Measurements from ENCODE around the gene P2RY2.
A peak's percentile ranks its signal among the peaks of the same experiment; 100 is the strongest.

Gene P2RY2

DNA sequence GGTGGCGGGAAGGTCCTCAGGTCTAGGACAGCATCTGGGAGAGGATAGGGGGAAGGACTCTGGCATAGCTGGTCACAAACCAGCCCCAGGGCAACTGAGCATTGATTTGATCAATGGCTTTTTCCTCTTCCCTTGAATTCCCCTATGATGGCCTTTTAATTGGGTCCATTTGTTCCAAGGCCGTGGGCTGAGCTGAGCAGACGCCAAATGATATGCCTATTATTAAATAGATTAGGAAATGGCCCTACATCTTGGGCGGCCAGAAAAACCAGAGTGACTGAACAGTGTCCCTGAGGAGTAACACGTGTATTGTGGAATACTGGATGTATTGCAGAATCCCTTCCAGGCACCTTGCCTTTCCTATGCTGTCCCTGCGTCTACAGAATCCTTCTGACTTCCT is 27.4 kb downstream of the P2RY2 start:
- Histone ChIP-seq H3K4me3 (ENCODE audit: extremely low read depth, insufficient read depth, low read length, poor library complexity, severe bottlenecking) (no peak overlapping the region), H3K36me3 (ENCODE audit: control insufficient read depth, insufficient read depth, low read length) (no peaks in the 10 kb centered on the region), H3K9me3 (ENCODE audit: control insufficient read depth, low read length) (no peaks in the 10 kb centered on the region), H3K27ac (ENCODE audit: low read depth, low read length, severe bottlenecking) (no peak overlapping the region), H3K4me1 (ENCODE audit: control insufficient read depth, insufficient read depth, low read length, poor library complexity, severe bottlenecking) (peaks cover 5% of the 10 kb centered on the region)
- 89 to 94% methylated on average over 3 to 5 of the region's 6 CpGs for WGBS, 2 experiments (ENCODE audit: insufficient coverage in 2 of 2)

DNA sequence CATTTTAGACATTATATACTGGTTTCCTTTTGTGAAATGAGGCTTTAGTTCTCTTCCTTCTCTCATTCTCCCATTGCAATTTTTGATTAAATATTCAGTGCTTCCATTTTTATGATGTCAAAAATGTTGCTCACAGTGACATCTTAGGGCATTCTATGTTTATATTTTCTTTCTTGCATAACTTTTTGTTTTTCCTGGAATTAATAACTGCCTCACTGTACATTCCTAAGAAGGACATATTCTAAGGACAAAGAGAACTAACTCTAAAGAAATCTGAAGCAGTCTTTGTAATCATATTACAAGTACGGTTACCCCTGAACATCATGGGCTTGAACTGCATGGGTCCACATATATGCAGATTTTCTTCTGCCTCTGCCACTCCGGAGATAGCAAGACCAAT is 28.2 kb downstream of the P2RY2 start:
- Histone ChIP-seq H3K9me3 (ENCODE audit: control insufficient read depth, low read length) (no peaks in the 10 kb centered on the region), H3K36me3 (ENCODE audit: control insufficient read depth, insufficient read depth, low read length) (no peaks in the 10 kb centered on the region), H3K4me3 (ENCODE audit: extremely low read depth, insufficient read depth, low read length, poor library complexity, severe bottlenecking) (no peak overlapping the region), H3K27ac (ENCODE audit: low read depth, low read length, severe bottlenecking) (no peak overlapping the region), H3K4me1 (ENCODE audit: control insufficient read depth, insufficient read depth, low read length, poor library complexity, severe bottlenecking) (peaks cover 5% of the 10 kb centered on the region)
- WGBS, 2 experiments (ENCODE audit: insufficient coverage in 2 of 2), result 89% methylated on average over 1 of the region's 2 CpGs; no CpG with 5 or more reads in 1 of the 2 experiments

DNA sequence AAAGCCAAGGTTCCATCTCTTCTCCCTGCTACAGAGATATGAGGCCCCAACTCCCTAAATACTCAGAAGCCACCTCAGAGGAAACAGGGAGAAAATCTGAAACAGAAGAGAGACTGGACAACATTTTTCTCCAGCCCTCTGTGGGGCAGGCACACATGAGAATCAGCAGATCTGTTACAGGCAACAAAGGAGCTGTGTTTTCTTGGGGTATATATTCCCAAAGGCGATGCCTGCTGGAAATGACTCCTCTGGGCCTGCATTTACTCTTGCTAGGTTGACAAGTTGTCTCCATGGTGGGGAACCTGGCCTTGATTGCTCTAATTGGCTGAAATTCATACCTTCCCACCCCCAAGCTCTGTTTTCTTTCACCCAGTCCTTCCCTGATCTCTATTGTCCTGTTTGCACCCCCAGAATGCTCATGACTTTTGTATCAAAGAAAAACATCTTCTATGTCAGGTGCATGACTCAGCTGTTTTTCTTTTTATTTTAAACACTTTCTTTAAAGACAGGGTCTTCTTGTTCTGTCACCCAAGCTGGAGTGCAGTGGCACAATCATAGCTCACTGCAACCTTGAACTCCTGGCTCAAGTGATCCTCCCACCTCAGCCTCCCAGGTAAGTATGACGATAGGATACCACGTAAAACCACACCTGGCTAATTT is 30.6 kb downstream of the P2RY2 start:
- H3K9me3 ChIP-seq (ENCODE audit: control insufficient read depth, low read length), result no peaks in the 10 kb centered on the region
- 94 to 100% methylated on average over 1 to 3 of the region's 3 CpGs for WGBS, 2 experiments (ENCODE audit: insufficient coverage in 2 of 2)
- H3K4me1 ChIP-seq (ENCODE audit: control insufficient read depth, insufficient read depth, low read length, poor library complexity, severe bottlenecking), result no peaks in the 10 kb centered on the region
- H3K4me3 ChIP-seq (ENCODE audit: extremely low read depth, insufficient read depth, low read length, poor library complexity, severe bottlenecking), result no peak overlapping the region
- peak overlapping the region; percentile 47 for H3K27ac ChIP-seq (ENCODE audit: low read depth, low read length, severe bottlenecking)
- H3K36me3 ChIP-seq (ENCODE audit: control insufficient read depth, insufficient read depth, low read length), result no peaks in the 10 kb centered on the region

DNA sequence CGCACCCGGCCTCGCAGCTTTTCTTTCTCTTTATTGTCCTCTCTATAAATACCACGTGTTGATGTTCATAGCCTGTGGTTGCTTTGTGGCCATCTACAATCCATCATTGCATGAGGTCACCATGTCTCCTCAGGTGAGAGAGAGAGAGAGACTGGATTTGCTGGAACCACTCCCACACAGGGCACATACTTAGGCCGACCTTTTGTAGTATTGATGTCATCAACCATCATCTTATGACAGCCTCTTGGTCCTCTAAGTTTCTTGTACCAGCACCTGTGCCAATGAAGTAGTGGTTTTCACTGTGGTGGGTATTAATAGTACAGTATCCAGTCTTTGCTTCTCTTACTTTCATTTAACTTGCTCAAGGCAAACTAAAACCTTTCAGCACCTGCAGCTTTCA is 31.2 kb downstream of the P2RY2 start:
- Histone ChIP-seq H3K27ac (ENCODE audit: low read depth, low read length, severe bottlenecking) (no peak overlapping the region), H3K36me3 (ENCODE audit: control insufficient read depth, insufficient read depth, low read length) (no peaks in the 10 kb centered on the region), H3K4me3 (ENCODE audit: extremely low read depth, insufficient read depth, low read length, poor library complexity, severe bottlenecking) (no peak overlapping the region), H3K4me1 (ENCODE audit: control insufficient read depth, insufficient read depth, low read length, poor library complexity, severe bottlenecking) (no peaks in the 10 kb centered on the region), H3K9me3 (ENCODE audit: control insufficient read depth, low read length) (no peaks in the 10 kb centered on the region)
- WGBS, 2 experiments (ENCODE audit: insufficient coverage in 2 of 2), result 88 to 96% methylated on average over 3 to 4 of the region's 5 CpGs

DNA sequence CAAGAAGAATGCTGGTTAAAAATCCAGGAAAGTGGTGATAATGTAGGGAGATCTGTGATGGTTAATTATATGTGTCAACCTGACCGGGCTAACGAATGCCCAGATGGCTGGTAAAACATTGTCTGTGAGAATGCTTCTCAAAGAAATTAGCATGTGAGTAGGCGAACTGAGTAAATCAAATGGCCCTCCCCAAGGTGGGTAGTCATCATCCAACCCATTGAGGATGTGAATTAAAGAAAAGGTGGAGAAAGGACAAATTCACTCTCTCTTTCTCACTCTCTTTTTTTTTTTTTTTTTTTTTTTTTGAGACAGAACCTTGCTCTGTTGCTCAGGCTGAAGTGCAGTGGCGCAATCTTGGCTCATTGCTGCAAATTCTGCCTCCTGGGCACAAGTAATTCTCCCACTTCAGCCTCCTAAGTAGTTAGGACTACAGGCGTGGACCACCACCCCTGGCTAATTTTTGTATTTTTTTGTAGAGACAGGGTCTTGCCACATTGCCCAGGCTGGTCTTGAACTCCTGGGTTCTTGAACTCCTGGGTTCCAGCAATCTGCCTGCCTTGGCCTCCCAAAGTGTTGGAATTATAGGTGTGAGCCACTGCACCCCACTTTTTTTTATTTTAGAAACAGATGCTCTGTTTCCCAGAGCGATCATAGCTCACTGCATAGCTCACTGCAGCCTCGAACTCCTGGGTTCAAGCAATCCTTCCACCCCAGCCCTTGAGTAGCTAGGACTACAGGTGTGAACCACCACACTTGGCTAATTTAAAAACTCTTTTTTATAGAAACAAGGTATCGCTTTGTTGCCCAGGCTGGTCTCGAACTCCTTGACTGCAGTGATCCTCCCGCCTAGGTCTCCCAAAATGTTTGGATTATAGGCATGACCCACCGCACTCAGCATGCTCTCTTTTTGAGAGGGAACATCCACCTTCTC is 32.0 kb downstream of the P2RY2 start:
- H3K4me3 ChIP-seq (ENCODE audit: extremely low read depth, insufficient read depth, low read length, poor library complexity, severe bottlenecking), result no peak overlapping the region
- 90 to 92% methylated on average over 8 to 10 of the region's 11 CpGs for WGBS, 2 experiments (ENCODE audit: insufficient coverage in 2 of 2)
- H3K9me3 ChIP-seq (ENCODE audit: control insufficient read depth, low read length), result no peaks in the 10 kb centered on the region
- H3K36me3 ChIP-seq (ENCODE audit: control insufficient read depth, insufficient read depth, low read length), result no peaks in the 10 kb centered on the region
- no peak overlapping the region for H3K27ac ChIP-seq (ENCODE audit: low read depth, low read length, severe bottlenecking)
- H3K4me1 ChIP-seq (ENCODE audit: control insufficient read depth, insufficient read depth, low read length, poor library complexity, severe bottlenecking), result no peaks in the 10 kb centered on the region

GRCh38 chr11:73252577-73253191 is 34.6 kb downstream of the P2RY2 start:
- WGBS, 2 experiments (ENCODE audit: insufficient coverage in 2 of 2), result 49 to 87% methylated on average over 2 of the region's 4 CpGs
- Histone ChIP-seq H3K4me3 (ENCODE audit: extremely low read depth, insufficient read depth, low read length, poor library complexity, severe bottlenecking) (no peak overlapping the region), H3K36me3 (ENCODE audit: control insufficient read depth, insufficient read depth, low read length) (no peaks in the 10 kb centered on the region), H3K9me3 (ENCODE audit: control insufficient read depth, low read length) (no peaks in the 10 kb centered on the region), H3K4me1 (ENCODE audit: control insufficient read depth, insufficient read depth, low read length, poor library complexity, severe bottlenecking) (peaks cover 7% of the 10 kb centered on the region), H3K27ac (ENCODE audit: low read depth, low read length, severe bottlenecking) (no peak overlapping the region)

DNA sequence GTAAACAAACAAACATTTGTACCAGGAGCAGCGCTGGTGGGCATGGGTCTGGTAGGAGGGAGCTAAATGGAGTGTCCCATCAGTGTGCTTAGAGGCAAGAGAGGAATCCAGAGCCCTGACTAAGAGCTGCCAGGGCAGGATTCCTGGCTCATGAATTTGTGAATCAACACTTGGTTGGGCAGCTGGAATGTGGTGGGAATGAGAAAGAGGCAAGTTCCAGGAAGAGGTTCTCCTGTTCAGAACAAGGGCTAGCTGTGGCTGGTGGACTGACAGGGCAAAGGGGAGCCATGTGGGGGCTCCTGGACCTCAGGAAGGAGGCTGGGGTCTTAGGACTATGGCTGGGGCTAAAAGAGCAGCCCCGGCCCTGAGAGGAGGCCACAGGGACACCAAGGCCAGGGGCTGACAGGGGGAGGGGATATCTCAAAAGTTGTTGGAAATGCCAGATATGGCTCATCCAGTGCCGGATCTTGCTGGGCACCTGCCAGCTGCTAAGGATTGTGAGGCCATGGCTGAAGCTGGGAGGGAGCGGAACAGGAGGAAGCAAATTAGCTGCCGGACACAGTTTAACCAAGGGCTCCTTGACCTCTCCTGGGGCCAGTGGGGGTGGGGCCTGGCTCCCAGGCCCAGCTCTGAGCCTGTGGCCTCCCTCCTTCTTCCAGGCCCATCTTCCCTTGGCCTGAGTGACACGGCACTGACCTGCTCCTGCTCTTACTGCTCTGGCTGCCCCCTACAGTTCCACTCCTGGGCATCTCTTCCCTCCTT is 39.4 kb downstream of the P2RY2 start:
- no peaks in the 10 kb centered on the region for H3K9me3 ChIP-seq (ENCODE audit: control insufficient read depth, low read length)
- no peaks in the 10 kb centered on the region for H3K36me3 ChIP-seq (ENCODE audit: control insufficient read depth, insufficient read depth, low read length)
- H3K4me1 ChIP-seq (ENCODE audit: control insufficient read depth, insufficient read depth, low read length, poor library complexity, severe bottlenecking), result peaks cover 10% of the 10 kb centered on the region
- H3K4me3 ChIP-seq (ENCODE audit: extremely low read depth, insufficient read depth, low read length, poor library complexity, severe bottlenecking), result no peak overlapping the region
- peak overlapping the region; percentile 92 for H3K27ac ChIP-seq (ENCODE audit: low read depth, low read length, severe bottlenecking)
- WGBS, 2 experiments (ENCODE audit: insufficient coverage in 2 of 2), result 87 to 93% methylated on average over 4 to 5 of the region's 6 CpGs

- H3K4me1 ChIP-seq (ENCODE audit: control insufficient read depth, insufficient read depth, low read length, poor library complexity, severe bottlenecking), result peaks cover 10% of the 10 kb centered on the region
- H3K27ac ChIP-seq (ENCODE audit: low read depth, low read length, severe bottlenecking), result peak overlapping the region; percentile 92
- H3K9me3 ChIP-seq (ENCODE audit: control insufficient read depth, low read length), result no peaks in the 10 kb centered on the region
- no peaks in the 10 kb centered on the region for H3K36me3 ChIP-seq (ENCODE audit: control insufficient read depth, insufficient read depth, low read length)
- 86 to 92% methylated on average over 6 of the region's 7 CpGs for WGBS, 2 experiments (ENCODE audit: insufficient coverage in 2 of 2)
- no peak overlapping the region for H3K4me3 ChIP-seq (ENCODE audit: extremely low read depth, insufficient read depth, low read length, poor library complexity, severe bottlenecking)
These were observed 40.3 kb downstream of the P2RY2 start for GRCh38 chr11:73258104-73259035.

DNA sequence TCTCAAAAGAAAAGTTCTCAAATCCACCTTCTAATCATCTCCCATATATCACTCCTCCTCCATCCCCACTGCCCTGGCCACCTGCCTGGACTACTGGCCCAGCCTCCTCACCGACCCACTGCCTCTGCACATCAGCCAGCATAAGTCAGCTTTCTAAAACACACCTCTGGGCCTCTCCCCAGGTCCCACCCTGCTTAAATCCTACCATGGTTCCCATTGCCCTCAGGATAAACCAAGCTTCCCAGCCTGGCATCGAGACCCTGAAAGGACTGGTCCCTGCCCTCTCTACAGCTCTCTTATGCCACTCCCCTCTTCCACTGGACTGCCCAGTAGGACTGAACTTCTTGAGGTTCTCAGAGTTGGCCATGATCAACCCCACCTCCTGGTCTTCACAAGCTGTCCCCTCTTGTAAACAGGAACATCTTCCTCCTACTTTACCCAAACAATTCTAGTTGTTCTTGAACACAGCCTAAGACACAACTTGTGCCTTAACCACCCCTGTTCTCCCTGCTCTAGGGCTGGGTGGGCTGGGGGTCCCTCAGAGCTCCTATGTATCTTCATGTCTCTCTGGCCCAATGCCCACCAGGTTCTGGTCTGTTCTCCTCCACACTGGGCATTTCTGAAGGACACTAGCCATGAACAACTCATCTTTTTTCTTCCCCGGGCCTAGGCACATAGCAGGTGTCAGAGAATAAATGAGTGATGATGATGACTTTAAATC is 41.5 kb downstream of the P2RY2 start:
- 89 to 100% methylated on average over 1 to 2 of the region's 3 CpGs for WGBS, 2 experiments (ENCODE audit: insufficient coverage in 2 of 2)
- no peak overlapping the region for H3K27ac ChIP-seq (ENCODE audit: low read depth, low read length, severe bottlenecking)
- H3K4me3 ChIP-seq (ENCODE audit: extremely low read depth, insufficient read depth, low read length, poor library complexity, severe bottlenecking), result no peak overlapping the region
- H3K36me3 ChIP-seq (ENCODE audit: control insufficient read depth, insufficient read depth, low read length), result no peaks in the 10 kb centered on the region
- H3K9me3 ChIP-seq (ENCODE audit: control insufficient read depth, low read length), result no peaks in the 10 kb centered on the region
- H3K4me1 ChIP-seq (ENCODE audit: control insufficient read depth, insufficient read depth, low read length, poor library complexity, severe bottlenecking), result peaks cover 10% of the 10 kb centered on the region
